Measurements from ENCODE around the gene NACC2. TPM values are rescaled to one million over a fixed set of nuclear protein-coding genes. Genes with fewer than 3 reads are reported as not detected.
A peak's percentile ranks its signal among the peaks of the same experiment; 100 is the strongest.

Gene NACC2
- total and polyA plus RNA-seq, 2 donors from 2014 or later, result 7.1 to 30.9 TPM

- H3K4me3 ChIP-seq (ENCODE audit: low read length in 3 of 3), result peak overlapping the region in 1 of 3 donors; percentile 32
- FAIRE-seq, result no peak
Measured at GRCh38 chr9:136085815-136086212, 9.3 kb downstream of the NACC2 start.

DNA sequence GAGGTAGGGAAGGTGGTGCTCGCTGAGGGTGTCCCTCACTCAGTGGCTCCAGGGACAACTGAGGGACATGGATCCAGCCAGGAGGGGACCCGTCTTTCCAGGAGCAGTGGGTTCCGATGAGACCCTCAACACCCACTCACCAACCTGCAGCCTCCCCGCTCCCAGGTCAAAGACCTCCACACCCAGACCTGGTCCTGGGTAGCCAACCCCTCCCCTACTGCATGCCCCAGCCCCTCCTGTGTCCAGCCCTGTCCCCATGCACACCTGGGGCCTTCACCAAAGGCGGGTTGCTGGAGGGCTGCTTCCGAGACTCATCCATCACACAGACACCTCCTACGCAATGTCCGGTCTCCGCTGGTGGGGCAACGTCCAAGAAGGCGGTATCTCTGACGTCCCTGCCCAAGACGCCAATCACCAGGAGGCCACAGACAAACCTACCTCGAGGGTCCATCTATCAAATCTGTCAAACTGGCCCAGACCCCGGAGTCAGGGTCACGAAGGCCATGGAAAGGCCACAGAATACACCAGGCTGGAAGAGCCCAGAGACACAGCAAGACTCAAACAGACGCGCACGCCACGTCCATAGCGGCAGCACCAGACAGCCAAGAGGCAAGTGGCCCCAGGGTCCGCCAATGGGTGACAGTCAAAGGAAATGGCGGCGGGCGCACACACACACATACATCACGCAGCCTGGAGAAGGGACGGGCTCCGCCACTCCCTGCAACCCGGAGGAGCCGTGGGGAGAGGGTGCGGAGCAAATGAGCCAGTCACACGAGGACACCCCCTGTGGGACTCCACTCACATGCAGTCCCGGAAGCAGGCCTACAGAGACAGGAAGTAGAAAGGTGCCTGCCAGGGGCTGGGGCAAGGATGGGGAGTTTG, 10.8 kb downstream of the NACC2 start:
- TF ChIP-seq, protein P1, sequence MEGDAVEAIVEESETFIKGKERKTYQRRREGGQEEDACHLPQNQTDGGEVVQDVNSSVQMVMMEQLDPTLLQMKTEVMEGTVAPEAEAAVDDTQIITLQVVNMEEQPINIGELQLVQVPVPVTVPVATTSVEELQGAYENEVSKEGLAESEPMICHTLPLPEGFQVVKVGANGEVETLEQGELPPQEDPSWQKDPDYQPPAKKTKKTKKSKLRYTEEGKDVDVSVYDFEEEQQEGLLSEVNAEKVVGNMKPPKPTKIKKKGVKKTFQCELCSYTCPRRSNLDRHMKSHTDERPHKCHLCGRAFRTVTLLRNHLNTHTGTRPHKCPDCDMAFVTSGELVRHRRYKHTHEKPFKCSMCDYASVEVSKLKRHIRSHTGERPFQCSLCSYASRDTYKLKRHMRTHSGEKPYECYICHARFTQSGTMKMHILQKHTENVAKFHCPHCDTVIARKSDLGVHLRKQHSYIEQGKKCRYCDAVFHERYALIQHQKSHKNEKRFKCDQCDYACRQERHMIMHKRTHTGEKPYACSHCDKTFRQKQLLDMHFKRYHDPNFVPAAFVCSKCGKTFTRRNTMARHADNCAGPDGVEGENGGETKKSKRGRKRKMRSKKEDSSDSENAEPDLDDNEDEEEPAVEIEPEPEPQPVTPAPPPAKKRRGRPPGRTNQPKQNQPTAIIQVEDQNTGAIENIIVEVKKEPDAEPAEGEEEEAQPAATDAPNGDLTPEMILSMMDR (IDR thresholded peaks at IDR 0.05; ENCODE audit: borderline replicate concordance, extremely low read depth, insufficient read depth), result no peak
- intact Hi-C loops (cut with DNase I), result no loop called here
- no peak overlapping the region for H3K9ac ChIP-seq (ENCODE audit: low read length in 3 of 3)
- no peak overlapping the region for H3K4me3 ChIP-seq (ENCODE audit: low read length in 3 of 3)
- H3K27me3 ChIP-seq (ENCODE audit: control insufficient read depth, insufficient read depth, low read length), result no peaks in the 10 kb centered on the region
- FAIRE-seq (no peak), DNase-seq (peak in 1 of 5 donors; percentile 75)
- no peaks in the 10 kb centered on the region for H3K36me3 ChIP-seq (ENCODE audit: control insufficient read depth in 2 of 3, insufficient read depth in 3 of 3, low read length in 3 of 3)
- H3K9me3 ChIP-seq (ENCODE audit: control insufficient read depth in 2 of 3, insufficient read depth in 1 of 3, low read length in 3 of 3), result no peaks in the 10 kb centered on the region
- H3K27ac ChIP-seq (ENCODE audit: low read depth in 2 of 2, low read length in 2 of 2), result no peak overlapping the region
- peaks cover 0 to 34% (median 14%) of the 10 kb centered on the region in 3 donors for H3K4me1 ChIP-seq (ENCODE audit: control insufficient read depth in 2 of 3, insufficient read depth in 2 of 3, low read depth in 1 of 3, low read length in 3 of 3)

More at GRCh38 chr9:136085815-136086212, 9.3 kb downstream of the NACC2 start:
- TF ChIP-seq, protein P1 (IDR thresholded peaks at IDR 0.05; ENCODE audit: borderline replicate concordance, extremely low read depth, insufficient read depth), result no peak
- H3K27me3 ChIP-seq (ENCODE audit: control insufficient read depth, insufficient read depth, low read length), result no peaks in the 10 kb centered on the region
- DNase-seq, result peak in 1 of 5 donors; percentile 83
- no peak overlapping the region for H3K9ac ChIP-seq (ENCODE audit: low read length in 3 of 3)
- no peaks in the 10 kb centered on the region for H3K36me3 ChIP-seq (ENCODE audit: control insufficient read depth in 2 of 3, insufficient read depth in 3 of 3, low read length in 3 of 3)
- peak overlapping the region in 1 of 2 donors; percentile 51 for H3K27ac ChIP-seq (ENCODE audit: low read depth in 2 of 2, low read length in 2 of 2)
- no peaks in the 10 kb centered on the region for H3K9me3 ChIP-seq (ENCODE audit: control insufficient read depth in 2 of 3, insufficient read depth in 1 of 3, low read length in 3 of 3)
- intact Hi-C loops (cut with DNase I), result no loop called here
- H3K4me1 ChIP-seq (ENCODE audit: control insufficient read depth in 2 of 3, insufficient read depth in 2 of 3, low read depth in 1 of 3, low read length in 3 of 3), result peaks cover 0 to 30% (median 21%) of the 10 kb centered on the region in 3 donors

GRCh38 chr9:136083558-136084062, 11.5 kb downstream of the NACC2 start:
- no peak overlapping the region for H3K9ac ChIP-seq (ENCODE audit: low read length in 3 of 3)
- no peaks in the 10 kb centered on the region for H3K9me3 ChIP-seq (ENCODE audit: control insufficient read depth in 2 of 3, insufficient read depth in 1 of 3, low read length in 3 of 3)
- H3K4me3 ChIP-seq (ENCODE audit: low read length in 3 of 3), result no peak overlapping the region
- TF ChIP-seq, protein P1 (IDR thresholded peaks at IDR 0.05; ENCODE audit: borderline replicate concordance, extremely low read depth, insufficient read depth), result no peak
- DNase-seq (peak in 1 of 5 donors; percentile 64), FAIRE-seq (no peak)
- intact Hi-C loops (cut with DNase I), result no loop called here
- H3K27ac ChIP-seq (ENCODE audit: low read depth in 2 of 2, low read length in 2 of 2), result no peak overlapping the region
- no peaks in the 10 kb centered on the region for H3K36me3 ChIP-seq (ENCODE audit: control insufficient read depth in 2 of 3, insufficient read depth in 3 of 3, low read length in 3 of 3)
- H3K27me3 ChIP-seq (ENCODE audit: control insufficient read depth, insufficient read depth, low read length), result no peaks in the 10 kb centered on the region
- peaks cover 0 to 34% (median 15%) of the 10 kb centered on the region in 3 donors for H3K4me1 ChIP-seq (ENCODE audit: control insufficient read depth in 2 of 3, insufficient read depth in 2 of 3, low read depth in 1 of 3, low read length in 3 of 3)

Measured in kidney (tissue), 14 donors.